IMR-90 (cell line): ENCODE measurements around the gene MAML3. TPM values are rescaled to one million over a fixed set of nuclear protein-coding genes. Genes with fewer than 3 reads are reported as not detected.

ENCODE experiments used
- ATAC-seq: fragments of 200-7000 bp; cut with Tn5 transposase; 2 replicates; pipeline ENCODE4 v1.9.1; 2020; ENCODE audit warnings: low read depth, mild to moderate bottlenecking, moderate library complexity
- BruUV-seq: library from RNA; stranded (reverse); fragments of 400-500 nt; replicated peaks from 2 replicates; lab custom pipeline; 2021; lab: Mats Ljungman, UMichigan
- CTCF ChIA-PET: fragments of 300-600 bp; formaldehyde crosslinking; extraction: SDS; loops from one replicate; lab custom pipeline; 2021; ENCODE audit warnings: antibody characterized with exemption; lab: Yijun Ruan, JAX
- POLR2A ChIA-PET: fragments of 300-600 bp; sonication (Branson Sonifier 250); formaldehyde crosslinking; loops from one replicate; lab custom pipeline; 2022; ENCODE audit warnings: antibody characterized with exemption; ENCODE audit not compliant: unreplicated experiment; lab: Charles Lee
- DNase-seq: peaks from one replicate; pipeline ENCODE4 v3.0.0; 2013
- H2AFZ ChIP-seq: replicated peaks from 2 replicates; pipeline ENCODE3; 2013; ENCODE audit warnings: low read length, mild to moderate bottlenecking; ENCODE audit not compliant: poor library complexity
- H2AK5ac ChIP-seq: 2 replicates; pipeline ENCODE4 v1.6.1; 2013; ENCODE audit warnings: low read depth, low read length, inconsistent platforms
- H2AK9ac ChIP-seq: replicated peaks from 2 replicates; pipeline ENCODE3; 2013; ENCODE audit warnings: mild to moderate bottlenecking, low read depth, low read length, moderate library complexity; ENCODE audit not compliant: poor library complexity
- H2BK120ac ChIP-seq: 2 replicates; pipeline ENCODE4 v1.6.1; 2013; ENCODE audit warnings: low read depth, low read length, inconsistent platforms
- H2BK15ac ChIP-seq: 3 replicates; pipeline ENCODE4 v1.6.1; 2013; ENCODE audit warnings: low read depth, low read length, inconsistent platforms
- H2BK20ac ChIP-seq: 2 replicates; pipeline ENCODE4 v1.6.1; 2013; ENCODE audit warnings: low read depth, mild to moderate bottlenecking, inconsistent platforms, low read length, moderate library complexity
- H2BK5ac ChIP-seq: 2 replicates; pipeline ENCODE4 v1.6.1; 2013; ENCODE audit warnings: mild to moderate bottlenecking, low read depth, low read length, inconsistent platforms; ENCODE audit not compliant: poor library complexity, severe bottlenecking
- H3K14ac ChIP-seq: replicated peaks from 2 replicates; pipeline ENCODE4 v1.6.1; 2013; ENCODE audit warnings: low read depth, low read length, inconsistent platforms
- H3K18ac ChIP-seq: 2 replicates; pipeline ENCODE4 v1.6.1; 2013; ENCODE audit warnings: low read depth, low read length, control low read depth
- H3K23ac ChIP-seq: 2 replicates; pipeline ENCODE4 v1.6.1; 2013; ENCODE audit warnings: low read depth, low read length, inconsistent platforms
- H3K27ac ChIP-seq: 2 replicates; pipeline ENCODE4 v1.5.1; 2013; ENCODE audit warnings: mild to moderate bottlenecking, control low read depth, low read length; ENCODE audit not compliant: insufficient read depth
- H3K27me3 ChIP-seq: 2 replicates; pipeline ENCODE4 v1.6.1; 2013; ENCODE audit warnings: low read length; ENCODE audit not compliant: control insufficient read depth, insufficient read depth
- H3K36me3 ChIP-seq: 2 replicates; pipeline ENCODE4 v1.6.1; 2013; ENCODE audit warnings: low read length, mixed read lengths; ENCODE audit not compliant: control insufficient read depth, insufficient read depth
- H3K4ac ChIP-seq: 2 replicates; pipeline ENCODE4 v1.6.1; 2013; ENCODE audit warnings: low read depth, low read length, inconsistent platforms
- H3K4me1 ChIP-seq: 2 replicates; pipeline ENCODE4 v1.6.1; 2013; ENCODE audit warnings: low read length, mixed read lengths; ENCODE audit not compliant: control insufficient read depth, insufficient read depth
- H3K4me2 ChIP-seq: 2 replicates; pipeline ENCODE4 v1.6.1; 2013; ENCODE audit warnings: low read depth, mild to moderate bottlenecking, control low read depth, low read length, moderate library complexity
- H3K4me3 ChIP-seq: 2 replicates; pipeline ENCODE4 v1.5.1; 2013; ENCODE audit warnings: low read depth, mild to moderate bottlenecking, control low read depth, low read length, moderate library complexity; ENCODE audit not compliant: insufficient read depth
- H3K56ac ChIP-seq: 2 replicates; pipeline ENCODE4 v1.6.1; 2013; ENCODE audit warnings: low read length, inconsistent platforms; ENCODE audit not compliant: insufficient read depth; ENCODE audit errors: extremely low read depth
- H3K79me1 ChIP-seq, 2 experiments: 2 replicates each; pipeline ENCODE4 v1.6.1; 2013; ENCODE audit warnings: low read length in 2 of 2, inconsistent platforms in 1 of 2, low read depth in 1 of 2
- H3K9ac ChIP-seq: 2 replicates; pipeline ENCODE4 v1.6.1; 2013; ENCODE audit warnings: low read depth, low read length, control low read depth
- H3K9me1 ChIP-seq: 2 replicates; pipeline ENCODE4 v1.6.1; 2013; ENCODE audit warnings: low read length, inconsistent platforms; ENCODE audit not compliant: insufficient read depth
- H3K9me3 ChIP-seq: 2 replicates; pipeline ENCODE4 v1.6.1; 2013; ENCODE audit warnings: low read length; ENCODE audit not compliant: control insufficient read depth, insufficient read depth
- H4K20me1 ChIP-seq: 2 replicates; pipeline ENCODE4 v1.6.1; 2013; ENCODE audit warnings: low read length, inconsistent platforms; ENCODE audit not compliant: insufficient read depth
- H4K5ac ChIP-seq: 2 replicates; pipeline ENCODE4 v1.6.1; 2013; ENCODE audit warnings: mild to moderate bottlenecking, low read depth, low read length, control low read depth
- H4K8ac ChIP-seq, 2 experiments: 2 replicates each; pipeline ENCODE4 v1.6.1; 2013; ENCODE audit warnings: low read depth in 2 of 2, low read length in 2 of 2, control low read depth in 1 of 2, inconsistent platforms in 1 of 2
- H4K91ac ChIP-seq: 2 replicates; pipeline ENCODE4 v1.6.1; 2013; ENCODE audit warnings: low read depth, low read length, inconsistent platforms; ENCODE audit not compliant: insufficient read depth
- BHLHE40 ChIP-seq: fragments of 150-350 bp; IDR thresholded peaks from 2 replicates; pipeline ENCODE4 v1.6.1; 2016; ENCODE audit warnings: mild to moderate bottlenecking, low read depth, low read length
- CHD1 ChIP-seq: IDR thresholded peaks from 2 replicates; pipeline ENCODE4 v1.6.1; 2012; ENCODE audit warnings: low read depth, low read length, improper control_type of control experiment
- CTCF ChIP-seq: conservative IDR thresholded peaks from 2 replicates; pipeline ENCODE4 v1.5.1; 2012; ENCODE audit warnings: mild to moderate bottlenecking, low read depth, low read length, improper control_type of control experiment
- ELK1 ChIP-seq: fragments of 150-350 bp; IDR thresholded peaks from 2 replicates; pipeline ENCODE4 v1.6.1; 2016; ENCODE audit warnings: low read depth, mild to moderate bottlenecking, low read length, moderate library complexity, borderline replicate concordance
- FOS ChIP-seq: fragments of 150-350 bp; IDR thresholded peaks from 2 replicates; pipeline ENCODE4 v1.6.1; 2016; ENCODE audit warnings: low read depth, low read length
- MAZ ChIP-seq: IDR thresholded peaks from 2 replicates; pipeline ENCODE4 v1.6.1; 2012; ENCODE audit warnings: low read depth, mild to moderate bottlenecking, low read length, improper control_type of control experiment, moderate library complexity, borderline replicate concordance
- MXI1 ChIP-seq: IDR thresholded peaks from 2 replicates; pipeline ENCODE4 v1.6.1; 2012; ENCODE audit warnings: low read depth, mild to moderate bottlenecking, low read length, moderate library complexity, borderline replicate concordance
- NFE2L2 ChIP-seq: fragments of 150-350 bp; IDR thresholded peaks from 2 replicates; pipeline ENCODE4 v1.6.1; 2016; ENCODE audit warnings: low read depth, mild to moderate bottlenecking, low read length
- RAD21 ChIP-seq: IDR thresholded peaks from 2 replicates; pipeline ENCODE4 v1.6.1; 2012; ENCODE audit warnings: low read length, improper control_type of control experiment
- RCOR1 ChIP-seq: IDR thresholded peaks from 2 replicates; pipeline ENCODE4 v1.6.1; 2012; ENCODE audit warnings: mild to moderate bottlenecking, low read length, improper control_type of control experiment; ENCODE audit not compliant: insufficient replicate concordance
- RFX5 ChIP-seq: IDR thresholded peaks from 2 replicates; pipeline ENCODE4 v1.8.0; 2012; ENCODE audit warnings: low read depth, mild to moderate bottlenecking, low read length, moderate library complexity
- SMC3 ChIP-seq: fragments of 150-350 bp; IDR thresholded peaks from 2 replicates; pipeline ENCODE4 v1.6.1; 2016; ENCODE audit warnings: low read depth, mild to moderate bottlenecking, antibody characterized with exemption, low read length, moderate library complexity
- WGBS, 2 experiments: methylation state at CpG; one replicate each; pipeline versions ENCODE4 v1.1.5 to v1.1.7; 2013; ENCODE audit warnings: missing lambda C conversion rate in 2 of 2; ENCODE audit not compliant: insufficient read length in 1 of 2; ENCODE audit errors: extremely low coverage in 2 of 2; 5-methylcytosine and 5-hydroxymethylcytosine counted together
- dilution Hi-C: fragments of 300-500 bp; cut with HindIII; formaldehyde crosslinking; loops from one replicate; pipeline ENCODE4 v1.14.3; 2018; ENCODE audit warnings: low sequenced_read_pairs; ENCODE audit not compliant: unreplicated experiment
- in situ Hi-C: fragments of 300-500 bp; cut with MboI; formaldehyde crosslinking; loops from 3 replicates; pipeline ENCODE4 v1.14.3; 2019; ENCODE audit warnings: low sequenced_read_pairs, inconsistent platforms, mixed read lengths
- intact Hi-C: fragments of 100-400 bp; cut with micrococcal nuclease; formaldehyde crosslinking; loops from 2 replicates; pipeline ENCODE4 v1.10.0; 2022
- polyA plus RNA-seq, 3 experiments: library from polyadenylated mRNA; depleted of rRNA; stranded (reverse); fragments of >200 nt; gene quantifications; 2 replicates each; pipeline ENCODE4 v1.2.3, GENCODE V29; 2012; ENCODE audit warnings: low replicate concordance in 1 of 3
- total RNA-seq: library from RNA; depleted of rRNA; stranded (reverse); fragments of >200 nt; gene quantifications from 2 replicates; pipeline ENCODE4 v1.2.3, GENCODE V29; 2012

The MAML3 gene
- total and polyA plus RNA-seq, 2 of the 4 experiments (the other 2 are of a cell fraction) = 0.90 to 1.7 TPM

- Histone ChIP-seq H3K4me2 (no peak overlapping the region), H3K9ac (no peak overlapping the region), H3K27me3 (no peaks in the 10 kb centered on the region), H3K9me1 (no peaks in the 10 kb centered on the region), H2AK5ac (no peak overlapping the region), H4K5ac (no peak overlapping the region), H3K9me3 (no peaks in the 10 kb centered on the region), H3K4me3 (no peak overlapping the region), H3K4ac (no peak overlapping the region), H4K20me1 (no peaks in the 10 kb centered on the region), H2BK20ac (no peak overlapping the region), H2BK15ac (no peak overlapping the region), H3K18ac (no peak overlapping the region), H3K79me1 (no peaks in the 10 kb centered on the region), H2AFZ (no peak overlapping the region), H3K14ac (no peak overlapping the region), H3K56ac (no peak overlapping the region), H3K36me3 (no peaks in the 10 kb centered on the region), H3K23ac (no peak overlapping the region), H2AK9ac (no peak overlapping the region), H2BK5ac (no peak overlapping the region), H3K4me1 (no peaks in the 10 kb centered on the region), H3K27ac (no peak overlapping the region), H2BK120ac (no peak overlapping the region), H4K91ac (no peak overlapping the region), H4K8ac (no peak overlapping the region)
- TF ChIP-seq MXI1 (no peak), CHD1 (no peak), CTCF (no peak), BHLHE40 (no peak), SMC3 (no peak), ELK1 (no peak), RFX5 (no peak), MAZ (no peak), RAD21 (no peak), FOS (no peak), NFE2L2 (no peak), RCOR1 (no peak)
- ATAC-seq (no peak), DNase-seq (no peak)
- dilution Hi-C loops = no loop called here
- CTCF ChIA-PET = interaction anchor here (1.9 kb wide), 1 partner anchor 23 kb away, joined by 3 read pairs; no protein-coding TSS in a partner anchor
- no CpG with 5 or more reads among the region's 1 CpG for WGBS, 2 experiments
- BruUV-seq = no TSS peak
- intact Hi-C loops = no loop called here
- in situ Hi-C loops = no loop called here
- POLR2A ChIA-PET = interaction anchor here (0.6 kb wide), 1 partner anchor 157 kb away, joined by 5 read pairs; no protein-coding TSS in a partner anchor
Observed at GRCh38 chr4:139846766-139847165, 307.2 kb downstream of the MAML3 start.
